SK-N-SH treated with all-trans-retinoic acid at 6 μM for 48 hours (cell line): ENCODE results near the gene SHC1.

Source experiments
- ATAC-seq: fragments of 200-7000 bp; cut with Tn5 transposase; 3 replicates; pipeline ENCODE4 v1.9.1; 2020; ENCODE audit warnings: mild to moderate bottlenecking, moderate library complexity
- ARNTL ChIP-seq: fragments of 450-650 bp; formaldehyde crosslinking; IDR thresholded peaks from 2 replicates; pipeline ENCODE4 v1.5.0; 2020; ENCODE audit warnings: low read depth, mild to moderate bottlenecking, moderate library complexity, borderline replicate concordance
- BACH2 ChIP-seq: fragments of 250-450 bp; sonication (Bioruptor Pico); IDR thresholded peaks from 2 replicates; pipeline ENCODE4 v1.9.0; 2021; ENCODE audit warnings: mild to moderate bottlenecking, borderline replicate concordance
- CREB5 ChIP-seq: fragments of 250-450 bp; sonication (Bioruptor Pico); IDR thresholded peaks from 2 replicates; pipeline ENCODE4 v1.5.1; 2020; ENCODE audit warnings: low read depth, mild to moderate bottlenecking, moderate library complexity
- CSDC2 ChIP-seq: fragments of 250-450 bp; sonication (Bioruptor Pico); IDR thresholded peaks from 2 replicates; pipeline ENCODE4 v1.5.0; 2020; ENCODE audit warnings: mild to moderate bottlenecking, moderate library complexity
- CSRNP3 ChIP-seq: fragments of 250-450 bp; sonication (Bioruptor Pico); IDR thresholded peaks from 2 replicates; pipeline ENCODE4 v1.5.1; 2021; ENCODE audit warnings: mild to moderate bottlenecking, moderate library complexity
- ESRRG ChIP-seq: fragments of 250-450 bp; sonication (Bioruptor Pico); IDR thresholded peaks from 2 replicates; pipeline ENCODE4 v1.6.1; 2021; ENCODE audit warnings: mild to moderate bottlenecking
- GLIS3 ChIP-seq: fragments of 250-450 bp; sonication (Bioruptor Pico); IDR thresholded peaks from 2 replicates; pipeline ENCODE4 v1.5.0; 2020; ENCODE audit warnings: mild to moderate bottlenecking, moderate library complexity
- ISL1 ChIP-seq: fragments of 250-450 bp; sonication (Bioruptor Pico); IDR thresholded peaks from 2 replicates; pipeline ENCODE4 v2.1.2; 2022; ENCODE audit warnings: mild to moderate bottlenecking, moderate library complexity
- OSR1 ChIP-seq: fragments of 250-450 bp; sonication (Bioruptor Pico); IDR thresholded peaks from 2 replicates; pipeline ENCODE4 v1.8.0; 2022; ENCODE audit warnings: moderate library complexity, mild to moderate bottlenecking, inconsistent platforms
- POU6F1 ChIP-seq: fragments of 250-450 bp; sonication (Bioruptor Pico); IDR thresholded peaks from 2 replicates; pipeline ENCODE4 v1.8.0; 2021; ENCODE audit warnings: low read depth, mild to moderate bottlenecking, moderate library complexity, borderline replicate concordance
- PPARA ChIP-seq: fragments of 250-450 bp; sonication (Bioruptor Pico); IDR thresholded peaks from 2 replicates; pipeline ENCODE4 v1.5.0; 2020; ENCODE audit warnings: mild to moderate bottlenecking, borderline replicate concordance
- RARB ChIP-seq: fragments of 250-450 bp; sonication (Bioruptor Pico); IDR thresholded peaks from 2 replicates; pipeline ENCODE4 v1.8.0; 2021; ENCODE audit warnings: mild to moderate bottlenecking, moderate library complexity
- SNAI2 ChIP-seq: fragments of 250-450 bp; sonication (Bioruptor Pico); IDR thresholded peaks from 2 replicates; pipeline ENCODE4 v1.5.0; 2020; ENCODE audit warnings: mild to moderate bottlenecking, moderate library complexity
- TCF4 ChIP-seq: fragments of 250-450 bp; sonication (Bioruptor Pico); IDR thresholded peaks from 2 replicates; pipeline ENCODE4 v1.8.0; 2021; ENCODE audit warnings: mild to moderate bottlenecking, moderate library complexity, borderline replicate concordance
- TOX ChIP-seq: fragments of 250-450 bp; sonication (Bioruptor Pico); IDR thresholded peaks from 2 replicates; pipeline ENCODE4 v1.8.0; 2021; ENCODE audit warnings: mild to moderate bottlenecking, moderate library complexity, borderline replicate concordance
- ZC3H10 ChIP-seq: fragments of 250-450 bp; sonication (Bioruptor Pico); IDR thresholded peaks from 2 replicates; pipeline ENCODE4 v1.5.1; 2021; ENCODE audit warnings: mild to moderate bottlenecking, moderate library complexity
- ZFP3 ChIP-seq: fragments of 250-450 bp; sonication (Bioruptor Pico); IDR thresholded peaks from 2 replicates; pipeline ENCODE4 v1.5.0; 2020; ENCODE audit warnings: mild to moderate bottlenecking, moderate library complexity
- ZFP30 ChIP-seq: fragments of 450-650 bp; formaldehyde crosslinking; IDR thresholded peaks from 2 replicates; pipeline ENCODE4 v1.5.0; 2022; ENCODE audit warnings: mild to moderate bottlenecking, moderate library complexity
- ZNF565 ChIP-seq: fragments of 450-650 bp; formaldehyde crosslinking; conservative IDR thresholded peaks from 2 replicates; pipeline ENCODE4 v1.5.0; 2020; ENCODE audit warnings: low read depth, mild to moderate bottlenecking, moderate library complexity
- ZNF70 ChIP-seq: fragments of 450-650 bp; formaldehyde crosslinking; IDR thresholded peaks from 2 replicates; pipeline ENCODE4 v1.5.0; 2020; ENCODE audit warnings: mild to moderate bottlenecking, moderate library complexity
- ZNF8 ChIP-seq: fragments of 450-650 bp; formaldehyde crosslinking; IDR thresholded peaks from 2 replicates; pipeline ENCODE4 v1.5.0; 2020; ENCODE audit warnings: mild to moderate bottlenecking, moderate library complexity
- TF ChIP-seq, protein P1 (sequence below): fragments of 250-450 bp; sonication (Bioruptor Pico); IDR thresholded peaks from 2 replicates; pipeline ENCODE4 v1.8.0; 2020; ENCODE audit warnings: mild to moderate bottlenecking, moderate library complexity, borderline replicate concordance
- TF ChIP-seq, protein P2 (sequence below): fragments of 250-450 bp; sonication (Bioruptor Pico); IDR thresholded peaks from 2 replicates; pipeline ENCODE4 v1.5.0; 2020; ENCODE audit warnings: mild to moderate bottlenecking, moderate library complexity

The SHC1 gene

DNA sequence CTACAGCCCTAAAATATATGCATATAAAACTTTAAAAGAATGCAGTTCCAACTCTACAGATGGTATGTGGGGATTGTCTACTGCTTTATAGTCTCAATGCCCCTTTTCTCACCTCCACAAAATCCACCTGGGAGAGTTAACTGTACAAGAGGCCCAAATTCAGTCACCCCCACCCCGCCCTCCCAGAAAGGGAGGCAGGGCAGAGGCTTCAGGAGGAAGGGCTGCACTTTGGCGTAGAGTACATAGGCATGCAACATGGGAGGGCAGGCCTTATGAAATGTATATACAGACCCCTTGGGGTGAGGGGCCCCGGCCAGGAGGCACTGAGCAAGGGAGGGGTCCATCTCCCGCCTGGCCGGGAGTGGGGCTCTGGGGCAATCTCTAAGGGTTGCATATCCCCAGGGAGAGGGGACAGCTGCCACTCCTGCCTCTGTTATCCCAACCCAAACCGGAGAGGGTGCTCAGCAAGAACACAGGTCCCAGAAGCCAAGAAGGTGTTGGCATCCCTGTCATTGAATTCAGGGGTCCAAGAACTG is 7.7 kb downstream of the SHC1 start:
- TF ChIP-seq PPARA (CRISPR knock-in tag) (no peak), BACH2 (CRISPR knock-in tag) (no peak), ZNF70 (CRISPR knock-in tag) (no peak), ARNTL (CRISPR knock-in tag) (no peak), CSRNP3 (CRISPR knock-in tag) (no peak), GLIS3 (CRISPR knock-in tag) (no peak), POU6F1 (CRISPR knock-in tag) (no peak), ZC3H10 (CRISPR knock-in tag) (no peak), OSR1 (CRISPR knock-in tag) (no peak), SNAI2 (CRISPR knock-in tag) (no peak), ZNF565 (CRISPR knock-in tag) (no peak), ZFP3 (CRISPR knock-in tag) (no peak), ISL1 (CRISPR knock-in tag) (no peak), ZFP30 (CRISPR knock-in tag) (no peak), TCF4 (CRISPR knock-in tag) (no peak), ZNF8 (no peak)
- TF ChIP-seq, protein P1, sequence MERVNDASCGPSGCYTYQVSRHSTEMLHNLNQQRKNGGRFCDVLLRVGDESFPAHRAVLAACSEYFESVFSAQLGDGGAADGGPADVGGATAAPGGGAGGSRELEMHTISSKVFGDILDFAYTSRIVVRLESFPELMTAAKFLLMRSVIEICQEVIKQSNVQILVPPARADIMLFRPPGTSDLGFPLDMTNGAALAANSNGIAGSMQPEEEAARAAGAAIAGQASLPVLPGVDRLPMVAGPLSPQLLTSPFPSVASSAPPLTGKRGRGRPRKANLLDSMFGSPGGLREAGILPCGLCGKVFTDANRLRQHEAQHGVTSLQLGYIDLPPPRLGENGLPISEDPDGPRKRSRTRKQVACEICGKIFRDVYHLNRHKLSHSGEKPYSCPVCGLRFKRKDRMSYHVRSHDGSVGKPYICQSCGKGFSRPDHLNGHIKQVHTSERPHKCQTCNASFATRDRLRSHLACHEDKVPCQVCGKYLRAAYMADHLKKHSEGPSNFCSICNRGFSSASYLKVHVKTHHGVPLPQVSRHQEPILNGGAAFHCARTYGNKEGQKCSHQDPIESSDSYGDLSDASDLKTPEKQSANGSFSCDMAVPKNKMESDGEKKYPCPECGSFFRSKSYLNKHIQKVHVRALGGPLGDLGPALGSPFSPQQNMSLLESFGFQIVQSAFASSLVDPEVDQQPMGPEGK = no peak
- TF ChIP-seq, all 23 proteins: peak for 0
- ATAC-seq = no peak

DNA sequence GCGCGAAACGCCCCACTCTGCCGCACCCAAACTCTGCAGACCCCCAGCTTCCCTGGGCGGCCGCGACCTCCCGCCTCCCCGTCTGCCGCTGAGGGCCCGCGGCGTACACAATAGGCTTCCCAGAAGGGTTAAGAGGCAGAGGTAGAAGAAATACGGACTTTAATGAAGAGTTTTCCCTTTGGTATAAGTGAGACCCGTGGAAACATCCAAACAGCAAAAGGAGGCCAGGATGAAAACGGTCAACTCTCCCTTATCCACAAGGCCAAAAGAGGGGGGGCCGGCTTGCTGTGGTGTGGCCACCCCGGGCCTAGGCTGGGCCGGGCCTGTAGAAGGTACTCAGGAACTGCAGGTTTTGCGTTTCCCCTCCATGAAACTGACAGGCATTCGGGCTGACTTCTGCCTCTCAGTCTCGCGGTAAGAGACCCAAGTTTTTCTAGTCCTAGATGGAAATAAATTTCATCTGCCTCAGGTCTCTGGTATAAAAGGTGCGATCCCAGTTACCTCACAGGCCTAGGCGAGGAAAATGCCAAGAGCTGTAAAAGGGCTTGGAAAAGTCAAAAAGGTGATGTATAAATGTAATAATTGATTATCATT is 8.3 kb downstream of the SHC1 start:
- TF ChIP-seq BACH2 (CRISPR knock-in tag) (no peak), ZNF70 (CRISPR knock-in tag) (no peak), ZNF8 (no peak), GLIS3 (CRISPR knock-in tag) (no peak), RARB (no peak), CREB5 (CRISPR knock-in tag) (no peak), ESRRG (CRISPR knock-in tag) (no peak), ISL1 (CRISPR knock-in tag) (no peak), ARNTL (CRISPR knock-in tag) (no peak), POU6F1 (CRISPR knock-in tag) (no peak), CSDC2 (no peak), PPARA (CRISPR knock-in tag) (no peak), TOX (no peak), OSR1 (CRISPR knock-in tag) (no peak), ZNF565 (CRISPR knock-in tag) (no peak), ZFP3 (CRISPR knock-in tag) (no peak)
- TF ChIP-seq, protein P2, sequence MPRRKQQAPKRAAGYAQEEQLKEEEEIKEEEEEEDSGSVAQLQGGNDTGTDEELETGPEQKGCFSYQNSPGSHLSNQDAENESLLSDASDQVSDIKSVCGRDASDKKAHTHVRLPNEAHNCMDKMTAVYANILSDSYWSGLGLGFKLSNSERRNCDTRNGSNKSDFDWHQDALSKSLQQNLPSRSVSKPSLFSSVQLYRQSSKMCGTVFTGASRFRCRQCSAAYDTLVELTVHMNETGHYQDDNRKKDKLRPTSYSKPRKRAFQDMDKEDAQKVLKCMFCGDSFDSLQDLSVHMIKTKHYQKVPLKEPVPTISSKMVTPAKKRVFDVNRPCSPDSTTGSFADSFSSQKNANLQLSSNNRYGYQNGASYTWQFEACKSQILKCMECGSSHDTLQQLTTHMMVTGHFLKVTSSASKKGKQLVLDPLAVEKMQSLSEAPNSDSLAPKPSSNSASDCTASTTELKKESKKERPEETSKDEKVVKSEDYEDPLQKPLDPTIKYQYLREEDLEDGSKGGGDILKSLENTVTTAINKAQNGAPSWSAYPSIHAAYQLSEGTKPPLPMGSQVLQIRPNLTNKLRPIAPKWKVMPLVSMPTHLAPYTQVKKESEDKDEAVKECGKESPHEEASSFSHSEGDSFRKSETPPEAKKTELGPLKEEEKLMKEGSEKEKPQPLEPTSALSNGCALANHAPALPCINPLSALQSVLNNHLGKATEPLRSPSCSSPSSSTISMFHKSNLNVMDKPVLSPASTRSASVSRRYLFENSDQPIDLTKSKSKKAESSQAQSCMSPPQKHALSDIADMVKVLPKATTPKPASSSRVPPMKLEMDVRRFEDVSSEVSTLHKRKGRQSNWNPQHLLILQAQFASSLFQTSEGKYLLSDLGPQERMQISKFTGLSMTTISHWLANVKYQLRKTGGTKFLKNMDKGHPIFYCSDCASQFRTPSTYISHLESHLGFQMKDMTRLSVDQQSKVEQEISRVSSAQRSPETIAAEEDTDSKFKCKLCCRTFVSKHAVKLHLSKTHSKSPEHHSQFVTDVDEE (CRISPR knock-in tag) = no peak
- TF ChIP-seq, protein P1 = no peak
- ATAC-seq = peak; percentile 4
